BE2C (cell line): ENCODE data around the gene DOCK1.

Experiments
- DNase-seq: peaks from one replicate; pipeline ENCODE4 v3.0.0-alpha.2; 2020
- H3K27me3 ChIP-seq: fragments of 250-450 bp; sonication (Bioruptor Pico); 2 replicates; pipeline ENCODE4 v1.5.1; 2020; ENCODE audit warnings: mild to moderate bottlenecking
- H3K36me3 ChIP-seq: fragments of 250-450 bp; sonication (Bioruptor Pico); 2 replicates; pipeline ENCODE4 v1.5.1; 2020; ENCODE audit warnings: mild to moderate bottlenecking
- H3K4me1 ChIP-seq: fragments of 250-450 bp; sonication (Bioruptor Pico); 2 replicates; pipeline ENCODE4 v1.5.1; 2020
- H3K4me3 ChIP-seq: 2 replicates; pipeline ENCODE4 v1.5.1; 2011; ENCODE audit warnings: low read depth, low read length
- H3K9me3 ChIP-seq: fragments of 250-450 bp; sonication (Bioruptor Pico); 2 replicates; pipeline ENCODE4 v1.5.1; 2020
- TF ChIP-seq, protein P1 (sequence below): IDR thresholded peaks from 2 replicates; pipeline ENCODE4 v1.5.1; 2012; ENCODE audit warnings: mild to moderate bottlenecking, low read depth, low read length

Gene DOCK1

DNA sequence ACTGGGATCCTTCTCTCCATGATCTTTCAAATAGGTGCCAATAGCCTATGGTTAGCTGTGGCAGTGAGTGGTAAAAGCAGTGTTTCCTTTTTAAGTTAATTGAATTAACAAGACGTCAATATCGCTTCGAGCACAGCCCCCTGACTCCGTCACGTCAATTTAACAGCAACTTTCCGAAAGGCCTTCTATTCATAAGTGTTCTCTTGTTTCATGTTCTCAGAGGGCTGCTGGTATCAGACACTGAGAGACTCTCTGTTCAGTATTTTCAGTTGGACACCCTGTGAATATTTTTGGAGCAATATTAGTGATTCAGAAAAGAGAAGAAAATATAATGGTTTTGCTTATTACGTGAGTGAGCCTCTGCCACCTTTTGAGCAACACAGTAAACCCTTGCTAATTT is 465.4 kb downstream of the DOCK1 start:
- H3K27me3 ChIP-seq: no peaks in the 10 kb centered on the region
- TF ChIP-seq, protein P1, sequence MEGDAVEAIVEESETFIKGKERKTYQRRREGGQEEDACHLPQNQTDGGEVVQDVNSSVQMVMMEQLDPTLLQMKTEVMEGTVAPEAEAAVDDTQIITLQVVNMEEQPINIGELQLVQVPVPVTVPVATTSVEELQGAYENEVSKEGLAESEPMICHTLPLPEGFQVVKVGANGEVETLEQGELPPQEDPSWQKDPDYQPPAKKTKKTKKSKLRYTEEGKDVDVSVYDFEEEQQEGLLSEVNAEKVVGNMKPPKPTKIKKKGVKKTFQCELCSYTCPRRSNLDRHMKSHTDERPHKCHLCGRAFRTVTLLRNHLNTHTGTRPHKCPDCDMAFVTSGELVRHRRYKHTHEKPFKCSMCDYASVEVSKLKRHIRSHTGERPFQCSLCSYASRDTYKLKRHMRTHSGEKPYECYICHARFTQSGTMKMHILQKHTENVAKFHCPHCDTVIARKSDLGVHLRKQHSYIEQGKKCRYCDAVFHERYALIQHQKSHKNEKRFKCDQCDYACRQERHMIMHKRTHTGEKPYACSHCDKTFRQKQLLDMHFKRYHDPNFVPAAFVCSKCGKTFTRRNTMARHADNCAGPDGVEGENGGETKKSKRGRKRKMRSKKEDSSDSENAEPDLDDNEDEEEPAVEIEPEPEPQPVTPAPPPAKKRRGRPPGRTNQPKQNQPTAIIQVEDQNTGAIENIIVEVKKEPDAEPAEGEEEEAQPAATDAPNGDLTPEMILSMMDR: no peak
- H3K4me3 ChIP-seq: no peak overlapping the region
- H3K4me1 ChIP-seq: no peaks in the 10 kb centered on the region
- no peaks in the 10 kb centered on the region for H3K36me3 ChIP-seq
- H3K9me3 ChIP-seq: no peaks in the 10 kb centered on the region
- no peak for DNase-seq

DNA sequence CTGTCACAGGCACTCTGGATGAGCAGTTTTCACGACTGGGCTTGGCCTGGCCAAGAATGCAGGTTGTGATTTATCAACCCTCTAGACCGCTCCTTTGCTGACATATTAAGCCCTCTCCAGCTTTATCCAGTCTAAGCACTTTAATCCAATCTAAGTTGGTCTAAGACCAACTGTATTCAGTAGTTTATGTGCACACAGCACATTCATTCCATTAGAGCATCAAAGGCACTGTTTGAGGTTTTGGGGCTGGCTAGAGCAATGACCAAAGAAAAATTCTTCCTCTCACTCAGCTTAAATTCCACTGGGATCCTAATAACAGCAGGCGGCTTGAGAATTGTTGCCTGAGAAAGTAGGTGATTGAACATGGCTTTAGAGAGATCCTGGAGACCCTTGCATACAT is 467.1 kb downstream of the DOCK1 start:
- TF ChIP-seq, protein P1: no peak
- no peaks in the 10 kb centered on the region for H3K36me3 ChIP-seq
- no peaks in the 10 kb centered on the region for H3K4me1 ChIP-seq
- no peaks in the 10 kb centered on the region for H3K9me3 ChIP-seq
- no peak overlapping the region for H3K4me3 ChIP-seq
- H3K27me3 ChIP-seq: no peaks in the 10 kb centered on the region
- DNase-seq: no peak

DNA sequence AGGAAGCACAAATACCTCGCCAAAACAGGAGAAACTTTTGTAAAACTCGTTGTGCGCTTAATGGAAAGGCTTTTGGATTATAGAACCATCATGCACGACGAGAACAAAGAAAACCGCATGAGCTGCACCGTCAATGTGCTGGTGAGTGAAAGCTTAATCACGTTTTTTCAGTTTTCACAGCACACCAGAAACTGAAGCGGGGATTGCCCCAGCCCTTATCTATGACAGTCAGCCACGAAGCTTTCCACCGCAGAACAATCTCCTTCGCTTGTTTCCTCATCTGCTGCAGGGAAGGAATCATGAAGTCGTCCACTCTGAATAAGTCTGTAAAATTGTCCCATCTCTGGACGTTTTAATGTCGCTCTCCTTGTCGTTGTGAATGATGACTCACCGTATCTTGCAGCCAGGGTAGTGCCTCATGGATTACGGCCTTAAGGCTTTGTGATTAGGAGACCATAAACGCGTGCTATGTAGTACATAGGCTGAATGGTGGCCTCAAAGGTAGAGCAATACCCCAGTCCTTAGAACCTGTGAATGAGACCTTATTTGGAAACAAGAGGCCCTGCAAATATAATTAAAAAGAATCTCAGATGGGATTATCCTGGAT is 468.9 kb downstream of the DOCK1 start:
- no peak for DNase-seq
- TF ChIP-seq, protein P1: no peak
- Histone ChIP-seq H3K9me3 (no peaks in the 10 kb centered on the region), H3K27me3 (no peaks in the 10 kb centered on the region), H3K36me3 (no peaks in the 10 kb centered on the region), H3K4me3 (no peak overlapping the region), H3K4me1 (no peaks in the 10 kb centered on the region)

DNA sequence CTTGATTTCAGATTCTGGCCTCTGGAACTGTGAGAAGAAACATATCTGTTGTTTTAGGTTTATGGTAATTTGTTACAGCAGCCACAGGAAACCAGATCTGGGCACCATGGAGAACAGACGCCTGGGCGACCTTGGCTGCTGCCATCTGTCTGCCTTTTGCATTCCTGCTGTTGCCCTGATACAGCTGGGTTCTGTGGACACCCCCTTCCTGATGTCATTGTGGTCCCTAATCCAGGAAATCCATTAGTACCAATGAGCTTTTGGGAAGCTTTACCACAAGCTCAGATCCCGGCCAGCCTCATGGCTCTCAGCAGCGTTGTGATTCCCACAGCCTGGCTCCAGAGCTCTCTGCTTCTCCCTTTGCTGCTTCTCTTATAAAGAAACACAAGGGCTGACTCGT is 469.7 kb downstream of the DOCK1 start:
- DNase-seq: no peak
- H3K27me3 ChIP-seq: no peaks in the 10 kb centered on the region

DNA sequence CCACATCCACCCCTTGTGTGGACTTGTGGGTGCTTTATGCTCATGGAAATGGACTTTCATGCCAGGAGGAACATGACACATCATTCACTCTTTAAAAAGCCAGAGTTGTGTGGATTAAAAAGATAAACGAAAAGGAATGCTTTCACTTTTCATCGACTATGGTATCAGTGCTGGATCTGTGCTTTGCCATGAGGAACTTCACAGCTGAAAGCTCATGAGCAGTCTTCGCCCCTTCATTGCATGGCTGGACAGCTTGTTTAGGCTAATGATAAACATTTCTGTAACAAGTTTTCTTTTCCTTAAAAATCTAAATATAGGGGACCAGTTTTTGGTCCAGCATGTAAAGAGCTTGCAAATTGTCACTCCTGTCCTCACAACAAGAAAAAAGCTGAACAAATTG is 470.2 kb downstream of the DOCK1 start:
- TF ChIP-seq, protein P1: no peak
- H3K36me3 ChIP-seq: no peaks in the 10 kb centered on the region
- no peaks in the 10 kb centered on the region for H3K4me1 ChIP-seq
- no peaks in the 10 kb centered on the region for H3K27me3 ChIP-seq
- no peaks in the 10 kb centered on the region for H3K9me3 ChIP-seq
- H3K4me3 ChIP-seq: no peak overlapping the region
- no peak for DNase-seq

More for the DNA sequence above, 469.7 kb downstream of the DOCK1 start:
- TF ChIP-seq, protein P1: no peak
- no peak overlapping the region for H3K4me3 ChIP-seq
- H3K9me3 ChIP-seq: no peaks in the 10 kb centered on the region
- no peaks in the 10 kb centered on the region for H3K36me3 ChIP-seq
- no peaks in the 10 kb centered on the region for H3K4me1 ChIP-seq

DNA sequence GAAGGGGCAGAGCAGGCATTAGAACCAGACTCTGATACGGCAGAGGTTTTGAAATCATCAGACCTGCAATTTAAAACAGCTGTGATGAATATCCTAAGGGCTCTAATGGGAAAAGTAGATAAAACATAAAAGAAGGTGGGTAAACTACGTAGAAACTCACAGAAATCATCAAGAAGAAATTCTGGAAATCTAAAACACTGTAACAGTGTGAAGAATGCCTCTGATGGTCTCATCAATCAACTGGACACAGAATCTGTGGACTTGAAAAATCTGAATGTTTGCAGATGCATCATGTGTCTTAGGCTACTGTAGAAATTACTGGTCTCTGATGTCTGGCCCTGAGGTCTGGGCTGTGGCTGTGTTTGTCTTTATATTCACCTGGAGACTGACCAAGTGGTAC is 470.8 kb downstream of the DOCK1 start:
- Histone ChIP-seq H3K9me3 (no peaks in the 10 kb centered on the region), H3K4me1 (no peaks in the 10 kb centered on the region), H3K36me3 (no peaks in the 10 kb centered on the region), H3K4me3 (no peak overlapping the region), H3K27me3 (no peaks in the 10 kb centered on the region)
- no peak for DNase-seq
- TF ChIP-seq, protein P1: no peak
